HepG2 (cell line): Measurements from ENCODE around the gene RDH14. TPM values are rescaled to one million over a fixed set of nuclear protein-coding genes. Genes with fewer than 3 reads are reported as not detected.

ENCODE experiments used
- BCLAF1 ChIP-seq: fragments of 450-650 bp; IDR thresholded peaks from 2 replicates; pipeline ENCODE4 v1.6.1; 2017; ENCODE audit warnings: mild to moderate bottlenecking
- CTCF ChIP-seq: sonication (generic); formaldehyde crosslinking; IDR thresholded peaks from 2 replicates; pipeline ENCODE4 v1.5.0; 2020; ENCODE audit warnings: mild to moderate bottlenecking, missing genetic modification reagents, moderate library complexity
- FOXC1 ChIP-seq: sonication (generic); formaldehyde crosslinking; IDR thresholded peaks from 2 replicates; pipeline ENCODE4 v1.8.0; 2022; ENCODE audit warnings: mild to moderate bottlenecking, missing genetic modification reagents, borderline replicate concordance
- HMG20B ChIP-seq: conservative IDR thresholded peaks from 2 replicates; pipeline ENCODE4 v1.6.1; 2016; ENCODE audit warnings: missing genetic modification reagents, missing compliant biosample characterization
- HMGXB3 ChIP-seq: sonication (generic); formaldehyde crosslinking; IDR thresholded peaks from 2 replicates; pipeline ENCODE4 v1.4.0; 2020; ENCODE audit warnings: missing genetic modification reagents, borderline replicate concordance
- KDM3A ChIP-seq: IDR thresholded peaks from 2 replicates; pipeline ENCODE4 v1.6.1; 2018; ENCODE audit warnings: low read depth, missing compliant biosample characterization
- KMT2B ChIP-seq: IDR thresholded peaks from 2 replicates; pipeline ENCODE4 v1.6.1; 2016; ENCODE audit warnings: missing genetic modification reagents, missing compliant biosample characterization
- POGK ChIP-seq: sonication (generic); formaldehyde crosslinking; conservative IDR thresholded peaks from 2 replicates; pipeline ENCODE4 v1.8.0; 2022; ENCODE audit warnings: mild to moderate bottlenecking, moderate library complexity, missing genetic modification reagents
- SIX1 ChIP-seq: sonication (generic); formaldehyde crosslinking; IDR thresholded peaks from 2 replicates; pipeline ENCODE4 v1.4.0; 2020; ENCODE audit warnings: missing genetic modification reagents, borderline replicate concordance
- SYNCRIP ChIP-seq: fragments of 200-400 bp; formaldehyde crosslinking; IDR thresholded peaks from 2 replicates; pipeline ENCODE4 v1.6.1; 2018; ENCODE audit warnings: mild to moderate bottlenecking, low read depth, low read length; ENCODE audit not compliant: insufficient read depth
- THAP9 ChIP-seq: sonication (generic); formaldehyde crosslinking; IDR thresholded peaks from 2 replicates; pipeline ENCODE4; 2020; ENCODE audit warnings: missing genetic modification reagents, mild to moderate bottlenecking, borderline replicate concordance
- ZBTB7B ChIP-seq: sonication (generic); formaldehyde crosslinking; IDR thresholded peaks from 2 replicates; pipeline ENCODE4 v1.4.0; 2020; ENCODE audit warnings: missing genetic modification reagents
- ZSCAN21 ChIP-seq: sonication (generic); formaldehyde crosslinking; IDR thresholded peaks from 2 replicates; pipeline ENCODE4 v1.8.0; 2022; ENCODE audit warnings: mild to moderate bottlenecking, missing genetic modification reagents, moderate library complexity, borderline replicate concordance
- polyA plus RNA-seq, 8 experiments: library from polyadenylated mRNA; depleted of rRNA in 3 of 8; stranded (reverse) in 7 of 8; unstranded in 1 of 8; fragments of >200 nt; fragmentation: Illumina TruSeq in 4 of 8; extraction: Trizol in 4 of 8; gene quantifications; 2 replicates each; pipeline versions ENCODE4 v1.2.1 to v1.2.3, GENCODE V29; 2011 to 2016; ENCODE audit warnings: low read depth in 4 of 8, missing spikeins in 1 of 8, mixed read lengths in 1 of 8; ENCODE audit not compliant: insufficient read depth in 1 of 8
- total RNA-seq, 5 experiments: library from RNA; depleted of rRNA; stranded (reverse); fragments of >200 nt; fragmentation: Illumina TruSeq; extraction: Trizol; gene quantifications; 2 replicates each; pipeline ENCODE4 v1.2.3, GENCODE V29; 2016; ENCODE audit warnings: low read depth in 1 of 5

Gene RDH14
- total and polyA plus RNA-seq, 2 of the 13 experiments (the other 11 are each of a cell fraction or from before 2014, with no cell fraction given), result 27.4 to 39.9 TPM

- TF ChIP-seq THAP9 (CRISPR knock-in tag), result peak; percentile 84
- TF ChIP-seq HMG20B (CRISPR knock-in tag), result 0 out of 2 replicates have a peak, but pooled peaks have one; percentile 43
- TF ChIP-seq SYNCRIP, result no peak
- peak; percentile 44; the same call in 1 of the 2 replicates for TF ChIP-seq KDM3A (CRISPR knock-in tag)
- TF ChIP-seq ZSCAN21 (CRISPR knock-in tag), result peak; percentile 92
- peak; percentile 76 for TF ChIP-seq KMT2B (CRISPR knock-in tag)
- no peak for TF ChIP-seq SIX1 (CRISPR knock-in tag)
- TF ChIP-seq ZBTB7B (CRISPR knock-in tag), result peak; percentile 98
- peak; percentile 95 for TF ChIP-seq POGK (CRISPR knock-in tag)
- TF ChIP-seq HMGXB3, result peak; percentile 63; the same call in 1 of the 2 replicates
- peak; percentile 75; the same call in 1 of the 2 replicates for TF ChIP-seq FOXC1 (CRISPR knock-in tag)
- TF ChIP-seq CTCF (CRISPR knock-in tag), result peak; percentile 35
- TF ChIP-seq BCLAF1, result no peak
Measured at GRCh38 chr2:18560031-18560796, at the start of gene RDH14 (continued).
